ENCODE results near the gene ARHGAP24.

DNA sequence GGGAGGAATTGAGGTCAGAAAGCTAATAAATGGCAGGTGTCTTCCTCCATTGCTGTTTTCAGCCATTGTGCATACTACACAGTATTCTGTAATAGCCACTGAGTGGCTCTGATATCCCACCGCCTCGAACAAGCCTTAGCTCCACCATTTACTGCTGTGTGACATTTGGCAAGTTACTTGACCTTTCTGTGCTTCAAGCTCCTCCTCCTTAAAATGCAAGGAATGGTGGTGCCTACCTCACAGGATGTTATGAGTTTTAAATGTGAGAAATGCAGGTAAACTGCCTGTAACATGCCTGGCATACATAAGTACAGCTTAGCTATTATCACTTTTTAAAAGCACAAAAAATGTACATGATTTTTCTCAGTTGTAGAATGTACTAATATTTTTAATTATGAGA lies 464.0 kb downstream of the ARHGAP24 start:
- TF ChIP-seq, protein P1, sequence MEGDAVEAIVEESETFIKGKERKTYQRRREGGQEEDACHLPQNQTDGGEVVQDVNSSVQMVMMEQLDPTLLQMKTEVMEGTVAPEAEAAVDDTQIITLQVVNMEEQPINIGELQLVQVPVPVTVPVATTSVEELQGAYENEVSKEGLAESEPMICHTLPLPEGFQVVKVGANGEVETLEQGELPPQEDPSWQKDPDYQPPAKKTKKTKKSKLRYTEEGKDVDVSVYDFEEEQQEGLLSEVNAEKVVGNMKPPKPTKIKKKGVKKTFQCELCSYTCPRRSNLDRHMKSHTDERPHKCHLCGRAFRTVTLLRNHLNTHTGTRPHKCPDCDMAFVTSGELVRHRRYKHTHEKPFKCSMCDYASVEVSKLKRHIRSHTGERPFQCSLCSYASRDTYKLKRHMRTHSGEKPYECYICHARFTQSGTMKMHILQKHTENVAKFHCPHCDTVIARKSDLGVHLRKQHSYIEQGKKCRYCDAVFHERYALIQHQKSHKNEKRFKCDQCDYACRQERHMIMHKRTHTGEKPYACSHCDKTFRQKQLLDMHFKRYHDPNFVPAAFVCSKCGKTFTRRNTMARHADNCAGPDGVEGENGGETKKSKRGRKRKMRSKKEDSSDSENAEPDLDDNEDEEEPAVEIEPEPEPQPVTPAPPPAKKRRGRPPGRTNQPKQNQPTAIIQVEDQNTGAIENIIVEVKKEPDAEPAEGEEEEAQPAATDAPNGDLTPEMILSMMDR (IDR thresholded peaks at IDR 0.05): no peak
- TF ChIP-seq, protein P2, sequence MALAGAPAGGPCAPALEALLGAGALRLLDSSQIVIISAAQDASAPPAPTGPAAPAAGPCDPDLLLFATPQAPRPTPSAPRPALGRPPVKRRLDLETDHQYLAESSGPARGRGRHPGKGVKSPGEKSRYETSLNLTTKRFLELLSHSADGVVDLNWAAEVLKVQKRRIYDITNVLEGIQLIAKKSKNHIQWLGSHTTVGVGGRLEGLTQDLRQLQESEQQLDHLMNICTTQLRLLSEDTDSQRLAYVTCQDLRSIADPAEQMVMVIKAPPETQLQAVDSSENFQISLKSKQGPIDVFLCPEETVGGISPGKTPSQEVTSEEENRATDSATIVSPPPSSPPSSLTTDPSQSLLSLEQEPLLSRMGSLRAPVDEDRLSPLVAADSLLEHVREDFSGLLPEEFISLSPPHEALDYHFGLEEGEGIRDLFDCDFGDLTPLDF (CRISPR knock-in tag; IDR thresholded peaks at IDR 0.05): no peak
- TF ChIP-seq, protein P3, sequence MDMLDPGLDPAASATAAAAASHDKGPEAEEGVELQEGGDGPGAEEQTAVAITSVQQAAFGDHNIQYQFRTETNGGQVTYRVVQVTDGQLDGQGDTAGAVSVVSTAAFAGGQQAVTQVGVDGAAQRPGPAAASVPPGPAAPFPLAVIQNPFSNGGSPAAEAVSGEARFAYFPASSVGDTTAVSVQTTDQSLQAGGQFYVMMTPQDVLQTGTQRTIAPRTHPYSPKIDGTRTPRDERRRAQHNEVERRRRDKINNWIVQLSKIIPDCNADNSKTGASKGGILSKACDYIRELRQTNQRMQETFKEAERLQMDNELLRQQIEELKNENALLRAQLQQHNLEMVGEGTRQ (CRISPR knock-in tag; IDR thresholded peaks at IDR 0.05): no peak
- no peak for TF ChIP-seq CREM (CRISPR knock-in tag; IDR thresholded peaks at IDR 0.05)
- TF ChIP-seq, protein P4, sequence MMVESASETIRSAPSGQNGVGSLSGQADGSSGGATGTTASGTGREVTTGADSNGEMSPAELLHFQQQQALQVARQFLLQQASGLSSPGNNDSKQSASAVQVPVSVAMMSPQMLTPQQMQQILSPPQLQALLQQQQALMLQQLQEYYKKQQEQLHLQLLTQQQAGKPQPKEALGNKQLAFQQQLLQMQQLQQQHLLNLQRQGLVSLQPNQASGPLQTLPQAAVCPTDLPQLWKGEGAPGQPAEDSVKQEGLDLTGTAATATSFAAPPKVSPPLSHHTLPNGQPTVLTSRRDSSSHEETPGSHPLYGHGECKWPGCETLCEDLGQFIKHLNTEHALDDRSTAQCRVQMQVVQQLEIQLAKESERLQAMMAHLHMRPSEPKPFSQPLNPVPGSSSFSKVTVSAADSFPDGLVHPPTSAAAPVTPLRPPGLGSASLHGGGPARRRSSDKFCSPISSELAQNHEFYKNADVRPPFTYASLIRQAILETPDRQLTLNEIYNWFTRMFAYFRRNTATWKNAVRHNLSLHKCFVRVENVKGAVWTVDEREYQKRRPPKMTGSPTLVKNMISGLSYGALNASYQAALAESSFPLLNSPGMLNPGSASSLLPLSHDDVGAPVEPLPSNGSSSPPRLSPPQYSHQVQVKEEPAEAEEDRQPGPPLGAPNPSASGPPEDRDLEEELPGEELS (CRISPR knock-in tag; IDR thresholded peaks at IDR 0.05): no peak
